ELR (cell line): Measurements from ENCODE around the gene TRIM69.
"Not testable (repeated sequence)": the region's sequence is repeated elsewhere in the genome, so short reads cannot be mapped to it uniquely, and the experiment has no call there.

Experiments used
- DNase-seq: peaks from one replicate; pipeline ENCODE4 v3.0.0-alpha.2; 2015; ENCODE audit warnings: low read depth

TRIM69 gene

DNA sequence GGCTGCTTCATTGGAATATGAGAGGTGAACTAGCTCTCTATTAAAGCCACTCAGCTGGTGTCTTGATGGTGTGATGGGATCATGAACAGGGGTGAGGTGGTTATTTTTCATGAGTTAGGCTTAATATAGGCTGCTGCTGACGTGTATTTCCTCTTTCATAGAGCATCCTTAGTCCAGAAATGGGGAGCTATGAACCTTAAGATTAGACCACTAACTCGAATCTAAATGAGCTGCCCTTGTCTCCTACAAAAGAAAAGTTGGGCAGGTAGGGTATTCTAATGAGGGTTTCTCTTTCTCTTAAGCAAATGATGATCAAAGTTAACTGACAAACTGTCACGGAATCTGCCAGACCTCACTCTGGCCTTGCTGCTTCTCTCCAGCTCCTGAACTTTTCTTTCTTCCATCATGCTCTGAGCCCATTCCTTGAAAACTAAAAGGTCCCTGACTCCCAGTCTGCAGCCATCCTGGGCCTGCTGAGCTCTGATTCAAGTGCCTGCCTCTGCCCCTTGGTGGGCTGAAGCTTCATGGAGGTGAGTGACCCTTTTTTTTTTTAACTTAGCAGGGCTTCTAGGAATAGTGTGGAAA, at the start of gene TRIM69:
Gene TRIM69 (plus strand): TSS at position 348 of the 585 bp plus-strand sequence. CDS start 177 bp downstream, at position 525.
- no peak for DNase-seq

DNA sequence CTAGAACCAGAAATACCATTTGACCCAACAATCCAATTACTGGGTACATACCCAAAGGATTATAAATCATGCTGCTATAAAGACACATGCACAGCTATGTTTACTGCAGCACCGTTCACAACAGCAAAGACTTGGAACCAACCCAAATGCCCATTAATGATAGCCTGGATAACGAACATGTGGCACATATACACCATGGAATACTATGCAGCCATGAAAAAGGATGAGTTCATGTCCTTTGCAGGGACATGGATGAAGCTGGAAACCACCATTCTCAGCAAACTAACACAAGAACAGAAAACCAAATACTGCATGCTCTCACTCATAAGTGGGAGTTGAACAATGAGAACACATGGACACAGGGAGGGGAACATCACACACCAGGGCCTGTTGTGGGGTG, 47.0 kb upstream of the TRIM69 start:
- DNase-seq, result not testable (repeated sequence)

- DNase-seq, result not testable (repeated sequence)
Observed at GRCh38 chr15:44690245-44690644, 46.1 kb upstream of the TRIM69 start.

- DNase-seq, result no peak
Observed at GRCh38 chr15:44692659-44693058, 43.7 kb upstream of the TRIM69 start.

- DNase-seq, result no peak
Observed at GRCh38 chr15:44694416-44694815, 41.9 kb upstream of the TRIM69 start.

GRCh38 chr15:44695294-44695693, 41.0 kb upstream of the TRIM69 start:
- DNase-seq, result no peak

DNA sequence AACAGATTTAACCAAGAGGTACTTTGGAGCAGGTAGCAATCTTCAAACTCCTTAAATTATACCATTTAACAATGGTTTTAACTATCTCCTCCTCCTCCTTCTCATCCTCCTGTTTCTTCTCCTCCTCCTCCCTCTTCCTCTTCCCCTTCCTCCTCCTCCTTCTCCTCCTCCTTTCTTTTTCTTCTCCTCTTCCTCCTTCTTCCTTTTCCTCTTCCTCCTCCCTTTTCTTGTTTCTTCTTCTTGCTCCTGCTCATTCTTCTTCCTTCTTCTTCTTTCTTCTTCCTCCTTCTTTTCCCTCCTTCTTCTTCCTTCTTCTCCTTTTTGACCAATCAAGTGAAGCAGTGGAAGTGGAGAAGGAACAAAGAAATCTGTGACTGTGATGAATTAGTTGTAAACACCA, 39.3 kb upstream of the TRIM69 start:
- DNase-seq, result no peak

- DNase-seq, result no peak
Observed at GRCh38 chr15:44698641-44699040, 37.7 kb upstream of the TRIM69 start.

- not testable (repeated sequence) for DNase-seq
Observed at GRCh38 chr15:44700676-44701075, 35.7 kb upstream of the TRIM69 start.

- DNase-seq, result no peak
Observed at GRCh38 chr15:44705986-44706385, 30.3 kb upstream of the TRIM69 start.

DNA sequence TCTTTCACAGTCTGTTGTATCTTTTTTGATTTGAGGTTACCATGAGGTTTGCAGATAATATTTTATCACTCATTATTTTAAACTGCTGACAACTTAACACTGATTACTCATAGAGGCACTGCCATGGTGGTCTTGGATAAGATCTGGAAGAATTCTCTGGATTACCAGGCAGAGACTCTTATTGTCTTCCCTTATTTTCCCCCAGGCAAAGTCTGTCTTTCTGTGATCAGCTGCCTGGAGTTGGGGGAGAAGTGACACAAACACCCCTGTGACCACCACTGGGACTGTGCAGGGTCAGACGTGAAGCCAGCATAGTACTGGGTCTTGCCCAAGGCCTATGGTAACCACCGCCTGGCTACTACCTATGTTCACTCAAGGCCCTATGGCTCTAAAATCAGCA, 29.9 kb upstream of the TRIM69 start:
- DNase-seq, result no peak

DNA sequence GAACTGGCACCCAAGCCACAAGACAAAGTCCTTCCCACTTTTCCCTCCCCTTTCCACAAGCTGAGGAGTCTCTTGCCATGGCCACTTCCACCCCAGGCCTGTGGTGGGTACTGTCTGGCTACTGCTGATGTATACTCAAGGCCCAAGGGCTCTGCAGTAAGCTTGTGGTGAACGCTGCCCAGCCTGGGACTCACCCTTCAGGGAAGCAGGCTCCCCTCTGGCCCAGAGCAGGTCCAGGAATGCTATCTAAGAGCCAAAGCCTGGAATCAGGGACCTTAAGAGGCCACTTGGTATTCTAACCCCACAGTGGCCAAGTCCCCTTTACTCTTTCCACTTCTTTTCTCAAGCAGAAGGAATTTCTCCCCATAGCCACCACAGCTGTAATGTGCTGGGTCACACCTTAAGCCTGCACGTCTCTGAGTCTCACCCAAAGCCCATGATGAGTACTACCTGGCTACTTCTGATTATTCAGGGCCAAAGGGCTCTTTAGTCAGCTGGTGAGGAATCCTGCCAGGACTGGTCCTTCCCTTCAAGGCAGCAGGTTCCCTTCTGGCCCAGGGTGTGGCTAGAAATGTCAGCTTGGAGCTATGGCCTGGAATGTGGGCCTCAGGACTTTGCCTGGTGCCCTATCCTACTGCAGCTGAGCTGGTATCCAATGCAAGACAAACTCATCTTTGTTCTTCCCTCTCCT, 29.2 kb upstream of the TRIM69 start:
- no peak for DNase-seq

- DNase-seq, result peak; percentile 60
Observed at GRCh38 chr15:44710236-44711095, 25.9 kb upstream of the TRIM69 start.

GRCh38 chr15:44711096-44711742, 25.1 kb upstream of the TRIM69 start, which contains the start of the genes B2M and PATL2:
Gene B2M (plus strand): TSS chr15:44711517. CDS start chr15:44711547, 30 bp downstream.
Gene PATL2 (minus strand): TSS chr15:44711323. CDS start chr15:44676490, 34,833 bp downstream.
- DNase-seq, result peak; percentile 97

GRCh38 chr15:44711743-44712345, 24.5 kb upstream of the TRIM69 start:
- DNase-seq, result peak; percentile 55

- peak; percentile 90 for DNase-seq
Observed at GRCh38 chr15:44712346-44713005, 23.9 kb upstream of the TRIM69 start.

- DNase-seq, result peak; percentile 66
Observed at GRCh38 chr15:44713006-44713966, 23.0 kb upstream of the TRIM69 start.

GRCh38 chr15:44715142-44715796, 21.1 kb upstream of the TRIM69 start:
- DNase-seq, result no peak

- DNase-seq, result no peak
Observed at GRCh38 chr15:44715797-44716334, 20.5 kb upstream of the TRIM69 start.
